HL-60 (cell line): ENCODE measurements around the gene ROR1.
A peak's percentile ranks its signal among the peaks of the same experiment; 100 is the strongest.

ENCODE experiments used
- DNase-seq, 2 experiments: peaks; one replicate each; pipeline ENCODE4 v3.0.0-alpha.2; 2010 to 2020; ENCODE audit warnings: low read depth in 1 of 2, low spot score in 1 of 2
- H3K27ac ChIP-seq: fragments of 250-450 bp; sonication (Bioruptor Pico); replicated peaks from 2 replicates; pipeline ENCODE4 v1.5.1; 2020; ENCODE audit warnings: mild to moderate bottlenecking, moderate library complexity
- H3K27me3 ChIP-seq: fragments of 250-450 bp; sonication (Bioruptor Pico); 2 replicates; pipeline ENCODE4 v1.5.1; 2021; ENCODE audit warnings: mild to moderate bottlenecking, moderate library complexity; ENCODE audit not compliant: insufficient read depth, poor library complexity, severe bottlenecking
- H3K4me3 ChIP-seq: replicated peaks from 2 replicates; pipeline ENCODE4 v1.5.1; 2011; ENCODE audit warnings: mild to moderate bottlenecking, control low read depth, low read length; ENCODE audit not compliant: insufficient read depth
- GABPA ChIP-seq: IDR thresholded peaks from 2 replicates; pipeline ENCODE4 v1.6.1; 2012; ENCODE audit warnings: low read depth
- POLR2AphosphoS5 ChIP-seq: IDR thresholded peaks from 2 replicates; pipeline ENCODE4 v1.6.1; 2012; ENCODE audit warnings: low read depth
- SPI1 ChIP-seq: IDR thresholded peaks from 2 replicates; pipeline ENCODE4 v1.6.1; 2012; ENCODE audit warnings: low read depth, mild to moderate bottlenecking, borderline replicate concordance
- TF ChIP-seq, protein P1 (sequence below): IDR thresholded peaks from one replicate; pipeline ENCODE4 v1.5.1; 2011; ENCODE audit warnings: low read length, control low read depth, inconsistent platforms; ENCODE audit not compliant: insufficient read depth
- TF ChIP-seq, protein P2 (sequence below): IDR thresholded peaks from 2 replicates; pipeline ENCODE4 v1.6.1; 2012; ENCODE audit warnings: low read depth; ENCODE audit not compliant: insufficient replicate concordance

Gene ROR1

DNA sequence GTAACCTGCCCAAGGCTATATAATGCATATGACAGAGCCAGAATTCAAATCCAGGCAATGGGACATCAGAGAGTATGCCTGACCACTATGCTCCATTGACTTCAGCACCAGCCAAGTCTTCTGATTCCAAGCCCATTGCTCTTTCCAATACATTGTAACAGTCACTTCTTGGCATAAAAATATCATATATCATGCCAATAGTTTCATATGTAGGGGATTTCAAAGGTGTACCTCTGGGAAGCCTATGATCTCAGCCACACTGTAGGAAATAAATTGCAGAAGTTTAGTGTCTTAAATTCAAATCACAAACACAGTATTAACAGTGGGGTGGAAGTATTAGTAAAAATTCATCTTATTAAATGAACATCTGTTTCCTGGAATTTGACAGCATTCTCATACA is 30.0 kb upstream of the ROR1 start:
- TF ChIP-seq POLR2AphosphoS5 = no peak
- DNase-seq = no peak
- no peaks in the 10 kb centered on the region for H3K27me3 ChIP-seq
- H3K4me3 ChIP-seq = no peak overlapping the region
- H3K27ac ChIP-seq = no peak overlapping the region

DNA sequence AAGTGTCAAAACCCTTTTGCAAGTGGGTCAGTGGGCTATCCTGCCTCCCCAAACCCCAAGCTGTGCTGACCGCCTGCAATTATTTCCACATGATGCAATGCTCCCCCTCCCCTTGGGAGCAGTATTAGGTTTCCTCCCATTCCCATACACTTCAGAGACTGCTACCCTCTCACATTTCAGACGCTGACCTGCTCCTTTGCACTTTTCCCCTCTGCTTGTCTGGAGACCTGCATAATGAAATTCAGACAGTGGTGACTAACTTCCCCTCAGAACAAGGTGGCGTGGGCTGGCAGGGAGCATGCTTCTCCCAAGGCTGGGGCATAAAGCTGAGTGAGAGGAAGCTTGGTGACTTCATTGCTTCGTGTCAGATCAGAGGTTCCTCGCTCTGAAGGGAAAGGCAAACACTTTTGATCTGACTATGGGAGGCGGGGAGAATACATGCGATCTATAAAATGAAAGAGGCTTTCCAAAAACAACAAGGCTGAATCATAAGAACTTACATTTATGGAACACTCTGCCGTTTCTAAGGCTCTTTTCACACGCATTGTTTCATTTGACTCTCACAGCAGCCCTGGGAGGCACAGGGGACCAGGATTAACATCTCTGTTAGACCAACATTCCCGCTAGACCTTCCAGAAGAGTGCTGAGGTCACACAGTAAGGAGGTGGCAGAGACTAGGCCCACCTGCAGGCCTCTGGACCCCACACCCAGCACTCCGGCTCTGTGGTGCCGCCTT is 27.5 kb upstream of the ROR1 start:
- Histone ChIP-seq H3K27ac (no peak overlapping the region), H3K4me3 (no peak overlapping the region), H3K27me3 (no peaks in the 10 kb centered on the region)
- TF ChIP-seq, protein P1, sequence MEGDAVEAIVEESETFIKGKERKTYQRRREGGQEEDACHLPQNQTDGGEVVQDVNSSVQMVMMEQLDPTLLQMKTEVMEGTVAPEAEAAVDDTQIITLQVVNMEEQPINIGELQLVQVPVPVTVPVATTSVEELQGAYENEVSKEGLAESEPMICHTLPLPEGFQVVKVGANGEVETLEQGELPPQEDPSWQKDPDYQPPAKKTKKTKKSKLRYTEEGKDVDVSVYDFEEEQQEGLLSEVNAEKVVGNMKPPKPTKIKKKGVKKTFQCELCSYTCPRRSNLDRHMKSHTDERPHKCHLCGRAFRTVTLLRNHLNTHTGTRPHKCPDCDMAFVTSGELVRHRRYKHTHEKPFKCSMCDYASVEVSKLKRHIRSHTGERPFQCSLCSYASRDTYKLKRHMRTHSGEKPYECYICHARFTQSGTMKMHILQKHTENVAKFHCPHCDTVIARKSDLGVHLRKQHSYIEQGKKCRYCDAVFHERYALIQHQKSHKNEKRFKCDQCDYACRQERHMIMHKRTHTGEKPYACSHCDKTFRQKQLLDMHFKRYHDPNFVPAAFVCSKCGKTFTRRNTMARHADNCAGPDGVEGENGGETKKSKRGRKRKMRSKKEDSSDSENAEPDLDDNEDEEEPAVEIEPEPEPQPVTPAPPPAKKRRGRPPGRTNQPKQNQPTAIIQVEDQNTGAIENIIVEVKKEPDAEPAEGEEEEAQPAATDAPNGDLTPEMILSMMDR = no peak
- TF ChIP-seq POLR2AphosphoS5 = no peak
- TF ChIP-seq, protein P2, sequence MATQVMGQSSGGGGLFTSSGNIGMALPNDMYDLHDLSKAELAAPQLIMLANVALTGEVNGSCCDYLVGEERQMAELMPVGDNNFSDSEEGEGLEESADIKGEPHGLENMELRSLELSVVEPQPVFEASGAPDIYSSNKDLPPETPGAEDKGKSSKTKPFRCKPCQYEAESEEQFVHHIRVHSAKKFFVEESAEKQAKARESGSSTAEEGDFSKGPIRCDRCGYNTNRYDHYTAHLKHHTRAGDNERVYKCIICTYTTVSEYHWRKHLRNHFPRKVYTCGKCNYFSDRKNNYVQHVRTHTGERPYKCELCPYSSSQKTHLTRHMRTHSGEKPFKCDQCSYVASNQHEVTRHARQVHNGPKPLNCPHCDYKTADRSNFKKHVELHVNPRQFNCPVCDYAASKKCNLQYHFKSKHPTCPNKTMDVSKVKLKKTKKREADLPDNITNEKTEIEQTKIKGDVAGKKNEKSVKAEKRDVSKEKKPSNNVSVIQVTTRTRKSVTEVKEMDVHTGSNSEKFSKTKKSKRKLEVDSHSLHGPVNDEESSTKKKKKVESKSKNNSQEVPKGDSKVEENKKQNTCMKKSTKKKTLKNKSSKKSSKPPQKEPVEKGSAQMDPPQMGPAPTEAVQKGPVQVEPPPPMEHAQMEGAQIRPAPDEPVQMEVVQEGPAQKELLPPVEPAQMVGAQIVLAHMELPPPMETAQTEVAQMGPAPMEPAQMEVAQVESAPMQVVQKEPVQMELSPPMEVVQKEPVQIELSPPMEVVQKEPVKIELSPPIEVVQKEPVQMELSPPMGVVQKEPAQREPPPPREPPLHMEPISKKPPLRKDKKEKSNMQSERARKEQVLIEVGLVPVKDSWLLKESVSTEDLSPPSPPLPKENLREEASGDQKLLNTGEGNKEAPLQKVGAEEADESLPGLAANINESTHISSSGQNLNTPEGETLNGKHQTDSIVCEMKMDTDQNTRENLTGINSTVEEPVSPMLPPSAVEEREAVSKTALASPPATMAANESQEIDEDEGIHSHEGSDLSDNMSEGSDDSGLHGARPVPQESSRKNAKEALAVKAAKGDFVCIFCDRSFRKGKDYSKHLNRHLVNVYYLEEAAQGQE = no peak
- DNase-seq = peak in 1 of 2 experiments; percentile 10

DNA sequence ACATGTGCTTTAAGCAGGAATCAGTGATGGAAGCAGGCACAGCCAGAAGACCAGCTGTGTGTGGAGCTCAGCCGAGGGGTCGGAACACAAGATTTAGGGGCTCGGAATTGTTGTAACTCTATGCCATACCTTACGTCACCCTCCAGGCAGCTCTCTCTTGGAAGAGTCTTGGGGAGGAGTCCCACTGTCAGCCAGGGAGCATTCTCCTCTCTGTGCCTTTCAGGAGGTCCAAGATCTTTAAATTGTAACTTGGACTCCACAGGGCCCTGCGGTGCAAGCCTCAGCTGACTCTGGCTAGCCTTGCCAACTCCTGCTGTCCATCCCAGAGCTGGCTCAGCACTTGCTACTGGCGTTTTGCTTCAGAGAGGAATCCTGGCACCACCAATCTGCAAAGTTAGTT is 26.4 kb upstream of the ROR1 start:
- no peak for DNase-seq
- Histone ChIP-seq H3K4me3 (no peak overlapping the region), H3K27ac (no peak overlapping the region), H3K27me3 (no peaks in the 10 kb centered on the region)
- TF ChIP-seq GABPA = no peak
- TF ChIP-seq POLR2AphosphoS5 = no peak
- TF ChIP-seq, protein P2 = no peak
- no peak for TF ChIP-seq SPI1
- TF ChIP-seq, protein P1 = no peak

DNA sequence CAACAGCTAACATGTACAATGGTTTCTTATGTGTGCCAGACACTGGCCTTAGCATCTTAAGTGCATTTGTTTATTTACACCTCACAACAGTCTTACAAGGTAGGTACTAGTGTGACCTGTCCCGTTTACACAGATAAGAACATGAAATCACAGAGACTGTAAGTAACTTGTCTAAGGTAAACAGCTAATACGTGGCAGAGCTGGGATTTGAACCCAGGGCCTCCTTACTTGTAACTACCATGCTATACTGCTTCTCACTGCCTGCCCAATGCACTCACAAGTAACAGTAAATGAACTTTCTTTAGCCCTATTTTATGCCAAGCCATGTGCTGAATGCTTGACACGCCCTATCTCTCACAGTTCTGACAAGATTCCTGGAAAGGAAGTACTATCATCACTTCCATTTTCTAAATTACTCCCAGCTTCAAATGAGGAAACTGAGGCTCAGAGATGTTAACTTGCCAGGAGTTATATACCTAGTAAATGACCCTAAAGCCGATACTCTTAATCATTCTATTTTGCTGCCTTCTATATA is 25.7 kb upstream of the ROR1 start:
- no peak for DNase-seq
- H3K27ac ChIP-seq = no peak overlapping the region
- H3K4me3 ChIP-seq = no peak overlapping the region
- no peaks in the 10 kb centered on the region for H3K27me3 ChIP-seq
- no peak for TF ChIP-seq SPI1
- TF ChIP-seq POLR2AphosphoS5 = no peak
- TF ChIP-seq, protein P2 = no peak
- no peak for TF ChIP-seq GABPA
- TF ChIP-seq, protein P1 = no peak
